ENCODE data around the gene ROPN1B.
A peak's percentile ranks its signal among the peaks of the same experiment; 100 is the strongest.
"Not testable (repeated sequence)": the region's sequence is repeated elsewhere in the genome, so short reads cannot be mapped to it uniquely, and the experiment has no call there.

ROPN1B gene

DNA sequence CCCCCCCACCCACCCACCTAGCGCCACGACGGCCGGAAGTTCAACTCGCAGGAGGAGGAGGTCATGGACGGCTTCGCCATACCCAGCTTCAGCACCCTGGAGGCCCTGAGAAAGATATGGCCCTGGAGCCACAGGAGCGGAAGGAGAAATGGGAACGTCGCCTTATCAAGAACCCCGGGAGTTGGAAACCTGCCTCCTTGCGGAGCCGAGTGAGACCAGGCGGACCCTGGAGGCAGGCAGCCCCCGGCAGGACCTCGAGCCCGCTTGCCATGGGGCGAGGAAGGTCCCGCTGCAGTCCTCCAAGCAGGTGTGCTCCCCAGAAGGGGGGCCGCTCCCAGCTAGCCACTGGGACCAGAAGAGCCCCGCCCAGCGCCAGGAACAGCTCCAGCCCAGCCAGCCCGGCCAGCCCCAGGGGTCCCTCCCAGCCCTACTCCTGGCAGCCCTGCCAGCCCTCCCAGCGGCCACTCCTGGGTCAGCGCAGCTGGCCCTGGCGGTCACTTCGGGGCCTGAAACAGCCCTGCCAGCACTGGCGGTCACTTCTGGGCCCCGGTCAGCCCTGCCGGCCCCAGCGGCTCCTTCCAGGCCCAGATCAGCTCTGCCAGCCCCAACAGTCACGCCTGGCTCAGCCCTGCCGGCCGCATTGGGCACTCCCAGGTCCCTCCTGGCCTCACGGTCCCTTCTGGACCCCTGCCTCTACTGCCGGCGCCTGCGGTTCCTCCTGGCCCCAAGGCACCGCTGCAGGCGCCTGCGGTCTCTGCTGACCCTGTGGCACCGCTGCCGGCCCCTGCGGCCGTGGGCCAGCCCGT is 10.3 kb upstream of the ROPN1B start:
- DNase-seq (ENCODE audit: low spot score), result no peak

- no peak for DNase-seq (ENCODE audit: low spot score)
These were observed 9.5 kb upstream of the ROPN1B start for GRCh38 chr3:125959317-125960065.

DNA sequence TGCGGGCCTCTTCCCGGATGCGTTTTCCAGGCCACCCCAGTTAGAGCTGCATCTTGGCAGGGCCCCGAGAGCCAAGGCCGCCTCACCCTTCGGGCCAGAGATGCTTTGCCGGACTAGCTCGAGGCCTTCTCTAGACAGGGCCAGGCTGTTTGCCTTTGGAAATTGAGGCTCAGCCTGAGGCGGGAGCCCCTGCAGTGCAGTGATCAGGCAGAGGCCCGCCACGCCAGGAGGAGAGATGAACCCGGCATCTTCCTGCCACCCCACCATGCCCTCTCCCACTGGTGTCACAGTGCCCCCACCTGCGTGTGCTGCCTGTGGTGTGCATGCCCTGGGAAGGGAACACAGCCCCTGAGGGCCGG is 8.9 kb upstream of the ROPN1B start:
- no peak for DNase-seq (ENCODE audit: low spot score)

DNA sequence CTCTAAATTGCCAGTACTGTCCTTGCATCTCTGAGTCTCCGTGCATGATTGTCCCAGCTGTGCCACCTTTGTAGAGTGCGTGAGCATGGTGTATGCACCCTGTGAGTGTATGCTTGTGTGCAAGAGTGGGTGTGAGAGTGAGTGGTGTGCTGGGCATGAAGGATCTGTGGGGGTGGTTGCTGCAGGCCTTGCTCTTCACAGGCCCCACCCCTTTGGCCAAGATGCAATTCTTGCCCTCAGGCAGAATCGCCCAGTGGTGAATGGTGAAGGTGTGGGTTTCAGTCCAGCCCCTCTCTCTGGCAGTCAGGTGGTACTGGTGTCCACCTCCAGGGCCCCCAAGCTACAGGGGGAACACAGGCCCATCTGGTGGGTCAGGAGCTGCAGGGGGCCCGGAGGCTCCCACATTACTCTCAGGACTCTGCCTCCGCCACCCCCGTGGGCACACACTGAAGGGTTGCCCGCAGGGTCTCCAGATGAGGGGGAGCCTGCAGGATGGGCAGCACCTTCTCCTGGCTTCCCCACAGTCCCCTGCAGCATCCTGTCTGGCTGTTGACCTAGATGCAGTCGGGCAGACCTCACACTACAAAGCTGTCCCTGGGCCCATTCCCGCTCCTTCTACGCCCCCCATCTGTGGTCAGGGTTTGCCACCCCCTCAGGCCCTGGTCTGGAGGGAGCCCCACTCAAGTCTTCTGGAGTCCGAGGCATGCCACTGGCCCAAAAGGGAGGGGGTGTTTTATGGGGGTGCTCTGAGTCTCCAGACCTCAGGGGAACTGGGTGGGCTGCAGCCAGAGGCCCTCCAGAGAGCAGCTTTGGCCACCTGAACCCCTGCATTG is 8.3 kb upstream of the ROPN1B start:
- no peak for DNase-seq (ENCODE audit: low spot score)

- DNase-seq (ENCODE audit: low spot score), result no peak
These were observed 7.7 kb upstream of the ROPN1B start for GRCh38 chr3:125961289-125961589.

DNA sequence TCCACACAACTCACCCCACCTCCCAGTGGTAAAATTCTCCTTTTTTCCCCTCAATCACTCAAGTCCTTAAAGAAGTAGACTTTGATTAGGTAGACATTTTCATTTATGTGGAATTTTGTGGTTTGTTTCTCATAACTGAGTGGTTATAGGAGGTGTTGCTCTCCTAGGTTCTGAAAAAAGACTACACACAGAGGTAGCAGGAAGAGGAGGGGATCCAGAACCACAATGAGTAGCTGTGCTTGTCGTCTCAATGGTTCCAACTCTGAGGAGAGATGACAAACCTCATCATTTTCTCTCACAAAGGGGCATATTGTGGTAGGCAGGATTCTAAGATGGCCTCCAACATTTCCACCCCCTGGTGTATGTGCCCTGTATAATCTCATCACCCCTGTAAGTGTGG is 5.1 kb upstream of the ROPN1B start:
- not testable (repeated sequence) for DNase-seq (ENCODE audit: low spot score)

- DNase-seq (ENCODE audit: low spot score), result no peak
These were observed 3.5 kb upstream of the ROPN1B start for GRCh38 chr3:125965505-125965904.

- no peak for DNase-seq (ENCODE audit: low spot score)
These were observed 1.8 kb upstream of the ROPN1B start for GRCh38 chr3:125967156-125967555.

GRCh38 chr3:125968121-125968520 is 857 bp upstream of the ROPN1B start:
- DNase-seq (ENCODE audit: low spot score), result not testable (repeated sequence)

DNA sequence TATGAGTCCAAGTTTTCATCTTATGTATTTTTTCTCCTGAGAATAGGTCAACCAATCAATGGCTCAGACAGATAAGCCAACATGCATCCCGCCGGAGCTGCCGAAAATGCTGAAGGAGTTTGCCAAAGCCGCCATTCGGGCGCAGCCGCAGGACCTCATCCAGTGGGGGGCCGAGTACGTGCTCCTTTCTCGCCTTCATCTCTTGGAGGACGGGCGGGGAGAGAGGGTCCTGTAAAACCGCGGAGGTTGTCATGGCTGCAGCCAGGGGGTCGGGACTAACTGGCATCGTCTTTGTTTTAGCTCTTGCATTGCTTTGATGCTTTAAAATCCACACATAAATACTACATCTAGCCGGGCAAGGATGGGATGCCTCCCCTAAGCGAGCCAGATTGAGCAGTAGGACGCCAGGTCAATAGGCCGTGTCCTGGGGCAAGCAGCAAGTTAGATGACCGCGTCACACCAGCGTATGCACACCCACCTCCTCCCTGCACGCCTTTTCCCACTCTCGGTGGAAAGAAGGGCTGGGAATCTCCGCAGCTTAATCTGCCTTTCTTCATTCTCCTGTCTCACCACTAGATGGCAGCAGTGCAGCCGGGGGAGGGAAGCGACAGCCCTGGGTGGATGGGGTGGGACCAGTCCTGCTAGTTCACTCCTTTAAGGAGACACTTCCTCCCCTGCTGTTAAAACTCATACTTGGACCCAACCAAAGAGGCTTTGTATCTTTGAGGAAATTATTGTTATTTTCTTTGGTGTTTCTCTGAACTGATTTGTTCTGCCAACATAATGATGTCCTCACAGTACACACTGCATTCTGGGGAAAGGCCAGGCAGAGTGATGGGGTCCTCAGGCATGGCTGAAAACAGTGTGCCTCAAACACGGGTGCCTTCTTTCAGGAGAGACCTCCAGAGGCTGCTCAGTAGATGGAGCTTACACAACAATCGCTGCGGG is 3.3 kb downstream of the ROPN1B start:
- not testable (repeated sequence) for DNase-seq (ENCODE audit: low spot score)

DNA sequence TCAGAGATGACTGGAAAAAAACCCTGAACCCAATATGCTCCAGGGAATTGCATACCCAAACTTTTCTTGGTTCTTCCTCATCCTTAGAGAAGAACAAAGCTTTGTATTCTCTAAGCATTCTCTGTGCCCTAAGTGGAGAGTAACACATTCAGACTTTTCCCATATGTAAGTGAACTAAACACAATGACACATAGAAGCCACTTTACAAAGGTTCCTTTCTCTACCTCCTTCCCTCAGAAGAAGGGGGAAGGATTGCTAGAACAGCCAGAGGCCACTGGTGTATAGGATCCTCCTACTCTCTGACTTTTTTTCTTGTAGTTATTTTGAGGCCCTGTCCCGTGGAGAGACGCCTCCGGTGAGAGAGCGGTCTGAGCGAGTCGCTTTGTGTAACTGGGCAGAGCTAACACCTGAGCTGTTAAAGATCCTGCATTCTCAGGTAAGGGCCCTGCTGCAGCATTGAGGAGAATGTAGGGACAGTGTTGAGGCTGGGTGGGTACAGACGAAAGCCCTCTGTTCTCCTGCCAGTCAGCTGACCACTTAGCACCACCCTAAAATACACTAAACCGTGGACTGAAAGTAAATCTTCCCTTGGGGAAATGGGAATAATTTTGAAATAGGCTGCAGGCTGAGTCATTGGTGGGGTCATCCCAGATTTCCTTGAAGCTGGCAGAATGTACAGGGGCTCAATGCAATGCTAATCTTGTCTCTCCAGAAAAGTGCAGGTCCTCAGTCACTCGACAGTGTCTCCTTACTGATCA is 6.4 kb downstream of the ROPN1B start:
- not testable (repeated sequence) for DNase-seq (ENCODE audit: low spot score)

GRCh38 chr3:125976003-125976390 is 7.0 kb downstream of the ROPN1B start:
- DNase-seq (ENCODE audit: low spot score), result not testable (repeated sequence)

GRCh38 chr3:125977104-125977503 is 8.1 kb downstream of the ROPN1B start:
- DNase-seq (ENCODE audit: low spot score), result not testable (repeated sequence)

DNA sequence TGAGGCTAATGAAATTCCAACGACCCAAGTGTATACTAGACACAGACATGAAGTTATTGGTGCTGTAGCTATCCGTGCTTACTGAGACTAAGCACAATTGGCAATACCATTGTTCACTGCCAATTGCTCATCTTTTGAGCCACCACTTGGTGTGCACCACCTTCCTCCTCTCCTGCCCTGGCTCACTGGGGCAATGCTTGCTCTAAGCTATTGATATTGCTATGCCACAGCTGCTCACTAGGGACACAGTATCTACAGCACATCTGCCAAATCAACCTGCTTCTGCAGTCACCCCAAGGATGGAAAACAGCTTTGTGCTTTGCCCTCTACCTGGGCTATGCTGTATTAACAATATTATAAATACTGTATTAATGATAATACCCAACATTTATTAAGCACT is 16.0 kb downstream of the ROPN1B start:
- DNase-seq (ENCODE audit: low spot score), result not testable (repeated sequence)

DNA sequence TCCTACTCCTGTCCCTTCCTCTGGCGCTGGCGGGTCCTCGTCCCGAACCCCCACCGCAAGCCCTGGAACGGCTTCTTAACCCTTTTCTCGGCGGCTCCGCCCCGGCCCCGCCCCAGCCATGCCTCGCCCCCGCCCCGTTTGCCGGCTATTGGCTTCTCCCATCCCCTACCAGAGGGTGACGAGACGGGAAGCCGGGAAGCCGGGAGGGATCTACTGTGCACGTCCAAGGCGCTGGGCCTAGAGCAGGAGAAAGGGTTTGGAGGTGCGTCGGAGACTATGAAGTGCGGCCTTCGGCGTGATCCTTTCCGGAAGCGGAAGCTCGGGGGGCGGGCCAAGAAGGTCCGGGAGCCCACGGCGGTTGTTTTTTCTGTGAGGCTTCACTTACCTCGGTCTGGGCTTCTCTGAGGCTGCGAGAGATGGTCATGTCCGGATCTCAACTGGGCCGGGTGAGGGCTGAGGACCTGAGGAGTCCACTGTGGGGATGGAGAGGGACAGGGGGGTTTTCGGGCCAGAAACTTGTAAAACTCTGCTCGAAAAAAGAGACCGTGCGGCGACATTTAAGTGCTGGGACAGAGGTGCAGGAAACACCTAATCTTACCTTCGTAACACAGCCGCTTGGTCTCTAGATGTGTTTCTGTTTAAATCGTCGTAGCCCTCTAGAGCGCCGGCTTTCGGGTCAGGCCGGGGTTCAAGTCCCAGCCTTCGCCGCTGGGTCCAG is 21.4 kb downstream of the ROPN1B start:
- peak; percentile 89 for DNase-seq (ENCODE audit: low spot score)

- DNase-seq (ENCODE audit: low spot score), result not testable (repeated sequence)
These were observed 27.8 kb downstream of the ROPN1B start for GRCh38 chr3:125996751-125997150.

DNA sequence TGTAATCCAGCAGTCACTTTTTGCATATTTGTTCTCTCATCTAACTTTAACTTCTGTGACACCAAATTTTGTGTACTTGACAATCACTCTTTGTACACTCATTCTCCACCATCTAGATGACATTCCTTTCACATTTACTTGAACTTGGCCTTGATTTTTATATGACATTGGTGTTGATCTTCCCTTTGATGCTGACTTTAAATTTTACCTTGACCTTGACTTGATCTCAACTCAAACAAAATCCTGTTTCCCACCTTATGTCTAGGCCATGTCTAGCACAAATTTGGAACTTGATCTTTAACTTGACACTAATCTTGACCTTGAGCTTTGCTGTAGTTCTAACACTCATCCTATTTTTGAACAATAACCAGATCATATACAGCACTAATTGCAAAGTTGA is 33.2 kb downstream of the ROPN1B start:
- DNase-seq (ENCODE audit: low spot score), result no peak

- no peak for DNase-seq (ENCODE audit: low spot score)
These were observed 34.6 kb downstream of the ROPN1B start for GRCh38 chr3:126003447-126004190.

DNA sequence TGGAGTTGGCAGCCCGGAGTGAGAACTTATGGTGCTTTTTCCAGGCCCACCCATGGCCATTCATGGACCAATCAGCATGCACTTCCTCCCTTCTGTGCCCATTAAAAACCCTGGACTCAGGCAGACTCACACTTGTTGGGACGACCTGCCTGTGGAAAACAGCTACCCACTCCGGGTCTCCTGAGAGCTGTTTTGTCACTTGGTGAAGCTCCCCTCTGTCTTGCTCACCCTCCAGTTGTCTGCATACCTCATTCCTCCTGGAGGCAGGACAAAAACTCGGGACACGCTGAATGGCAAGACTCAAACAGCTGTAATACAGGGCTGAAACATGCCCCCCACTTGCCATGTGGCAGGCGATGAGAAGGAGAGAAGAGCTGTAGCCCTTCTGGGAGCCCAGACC is 35.2 kb downstream of the ROPN1B start:
- DNase-seq (ENCODE audit: low spot score), result no peak
